ENCODE data around the gene IZUMO4.

The IZUMO4 gene

GRCh38 chr19:2079865-2080301 lies 16.8 kb upstream of the IZUMO4 start:
- no peak overlapping the region for H3K4me2 ChIP-seq (ENCODE audit: low read depth, low read length)
- no peaks in the 10 kb centered on the region for H3K9me3 ChIP-seq (replicated peaks; ENCODE audit: insufficient read depth, low read length)
- no peak overlapping the region for H3K4me3 ChIP-seq (ENCODE audit: low read length)
- H3K9ac ChIP-seq (ENCODE audit: low read length): no peak overlapping the region
- H3K36me3 ChIP-seq (replicated peaks; ENCODE audit: insufficient read depth, low read length): peaks cover 44% of the 10 kb centered on the region
- no peak overlapping the region for H3K27ac ChIP-seq (ENCODE audit: low read length)
- H3K4me1 ChIP-seq (ENCODE audit: low read length): peaks cover 10% of the 10 kb centered on the region
- no peaks in the 10 kb centered on the region for H3K9me2 ChIP-seq (replicated peaks; ENCODE audit: insufficient read depth, low read length)
- TF ChIP-seq EZH2phosphoT487 (IDR thresholded peaks at IDR 0.05; ENCODE audit: low read length): no peak
- H2AFZ ChIP-seq (ENCODE audit: low read length): no peak overlapping the region
- H3K79me2 ChIP-seq (ENCODE audit: low read length): peaks cover 100% of the 10 kb centered on the region
- H4K20me1 ChIP-seq (ENCODE audit: insufficient read depth, low read length): peaks cover 56% of the 10 kb centered on the region
- peaks cover 48% of the 10 kb centered on the region for H3F3A ChIP-seq (ENCODE audit: insufficient read depth, low read length)
- DNase-seq: no peak
- H3K27me3 ChIP-seq (replicated peaks; ENCODE audit: insufficient read depth, low read length): no peaks in the 10 kb centered on the region

DNA sequence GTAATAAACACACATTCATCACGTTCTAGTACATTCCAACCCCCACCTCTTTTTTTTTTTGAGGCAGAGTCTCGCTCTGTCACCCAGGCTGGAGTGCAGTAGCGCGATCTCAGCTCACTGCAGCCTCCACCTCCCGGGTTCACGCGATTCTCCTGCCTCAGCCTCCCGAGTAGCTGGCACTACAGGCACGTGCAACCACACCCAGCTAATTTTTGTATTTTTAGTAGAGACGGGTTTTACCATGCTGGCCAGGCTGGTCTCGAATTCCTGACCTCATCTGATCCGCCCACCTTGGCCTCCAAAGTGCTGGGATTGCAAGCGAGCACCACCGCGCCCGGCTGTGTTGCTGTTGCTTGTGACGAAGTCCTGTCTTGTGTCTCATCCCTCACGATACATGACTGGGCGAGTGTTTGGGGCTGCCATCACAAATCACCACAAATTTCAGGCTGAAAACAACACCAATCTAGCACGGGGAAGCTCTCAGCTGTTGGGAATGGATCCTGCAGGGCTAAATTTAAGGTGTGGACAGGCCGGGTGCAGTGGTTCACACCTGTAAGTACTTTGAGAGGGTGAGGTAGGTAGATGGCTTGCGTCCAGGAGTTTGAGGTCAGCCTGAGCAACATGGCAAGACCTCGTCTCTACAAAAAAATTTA lies 16.3 kb upstream of the IZUMO4 start:
- H3K9me2 ChIP-seq (replicated peaks; ENCODE audit: insufficient read depth, low read length): no peaks in the 10 kb centered on the region
- no peak overlapping the region for H3K27ac ChIP-seq (ENCODE audit: low read length)
- peaks cover 10% of the 10 kb centered on the region for H3K4me1 ChIP-seq (ENCODE audit: low read length)
- no peak for DNase-seq
- no peak overlapping the region for H3K9ac ChIP-seq (ENCODE audit: low read length)
- TF ChIP-seq, protein P1, sequence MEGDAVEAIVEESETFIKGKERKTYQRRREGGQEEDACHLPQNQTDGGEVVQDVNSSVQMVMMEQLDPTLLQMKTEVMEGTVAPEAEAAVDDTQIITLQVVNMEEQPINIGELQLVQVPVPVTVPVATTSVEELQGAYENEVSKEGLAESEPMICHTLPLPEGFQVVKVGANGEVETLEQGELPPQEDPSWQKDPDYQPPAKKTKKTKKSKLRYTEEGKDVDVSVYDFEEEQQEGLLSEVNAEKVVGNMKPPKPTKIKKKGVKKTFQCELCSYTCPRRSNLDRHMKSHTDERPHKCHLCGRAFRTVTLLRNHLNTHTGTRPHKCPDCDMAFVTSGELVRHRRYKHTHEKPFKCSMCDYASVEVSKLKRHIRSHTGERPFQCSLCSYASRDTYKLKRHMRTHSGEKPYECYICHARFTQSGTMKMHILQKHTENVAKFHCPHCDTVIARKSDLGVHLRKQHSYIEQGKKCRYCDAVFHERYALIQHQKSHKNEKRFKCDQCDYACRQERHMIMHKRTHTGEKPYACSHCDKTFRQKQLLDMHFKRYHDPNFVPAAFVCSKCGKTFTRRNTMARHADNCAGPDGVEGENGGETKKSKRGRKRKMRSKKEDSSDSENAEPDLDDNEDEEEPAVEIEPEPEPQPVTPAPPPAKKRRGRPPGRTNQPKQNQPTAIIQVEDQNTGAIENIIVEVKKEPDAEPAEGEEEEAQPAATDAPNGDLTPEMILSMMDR (IDR thresholded peaks at IDR 0.05; ENCODE audit: low read length): no peak
- no peak for TF ChIP-seq EZH2 (optimal IDR thresholded peaks at IDR 0.05; ENCODE audit: low read depth, low read length)
- no peak for TF ChIP-seq EZH2phosphoT487 (IDR thresholded peaks at IDR 0.05; ENCODE audit: low read length)
- H3K4me2 ChIP-seq (ENCODE audit: low read depth, low read length): no peak overlapping the region
- no peak overlapping the region for H3K4me3 ChIP-seq (ENCODE audit: low read length)
- H4K20me1 ChIP-seq (ENCODE audit: insufficient read depth, low read length): peaks cover 52% of the 10 kb centered on the region
- H3K9me3 ChIP-seq (replicated peaks; ENCODE audit: insufficient read depth, low read length): no peaks in the 10 kb centered on the region
- peaks cover 39% of the 10 kb centered on the region for H3K36me3 ChIP-seq (replicated peaks; ENCODE audit: insufficient read depth, low read length)
- H2AFZ ChIP-seq (ENCODE audit: low read length): no peak overlapping the region
- no peaks in the 10 kb centered on the region for H3K27me3 ChIP-seq (replicated peaks; ENCODE audit: insufficient read depth, low read length)
- peaks cover 97% of the 10 kb centered on the region for H3K79me2 ChIP-seq (ENCODE audit: low read length)
- peaks cover 46% of the 10 kb centered on the region for H3F3A ChIP-seq (ENCODE audit: insufficient read depth, low read length)

GRCh38 chr19:2081873-2082810 lies 14.6 kb upstream of the IZUMO4 start:
- no peaks in the 10 kb centered on the region for H3K9me2 ChIP-seq (replicated peaks; ENCODE audit: insufficient read depth, low read length)
- H3K36me3 ChIP-seq (replicated peaks; ENCODE audit: insufficient read depth, low read length): peaks cover 29% of the 10 kb centered on the region
- peak overlapping the region; percentile 78 for H3K4me3 ChIP-seq (ENCODE audit: low read length)
- no peak for DNase-seq
- H3F3A ChIP-seq (ENCODE audit: insufficient read depth, low read length): peaks cover 57% of the 10 kb centered on the region
- H3K9me3 ChIP-seq (replicated peaks; ENCODE audit: insufficient read depth, low read length): no peaks in the 10 kb centered on the region
- peak overlapping the region; percentile 90 for H3K27ac ChIP-seq (ENCODE audit: low read length)
- TF ChIP-seq EZH2phosphoT487 (IDR thresholded peaks at IDR 0.05; ENCODE audit: low read length) (no peak), EZH2 (optimal IDR thresholded peaks at IDR 0.05; ENCODE audit: low read depth, low read length) (no peak)
- TF ChIP-seq, protein P1 (IDR thresholded peaks at IDR 0.05; ENCODE audit: low read length): no peak
- H4K20me1 ChIP-seq (ENCODE audit: insufficient read depth, low read length): peaks cover 49% of the 10 kb centered on the region
- peak overlapping the region; percentile 96 for H3K9ac ChIP-seq (ENCODE audit: low read length)
- no peak overlapping the region for H2AFZ ChIP-seq (ENCODE audit: low read length)
- peaks cover 21% of the 10 kb centered on the region for H3K4me1 ChIP-seq (ENCODE audit: low read length)
- H3K27me3 ChIP-seq (replicated peaks; ENCODE audit: insufficient read depth, low read length): no peaks in the 10 kb centered on the region
- H3K79me2 ChIP-seq (ENCODE audit: low read length): peaks cover 85% of the 10 kb centered on the region
- H3K4me2 ChIP-seq (ENCODE audit: low read depth, low read length): peak overlapping the region; percentile 93
